ENCODE results near the gene USP36. TPM values are rescaled to one million over a fixed set of nuclear protein-coding genes. Genes with fewer than 3 reads are reported as not detected.

USP36 gene
- total and polyA plus RNA-seq, 9 of the 15 experiments (the other 6 are each of a cell fraction or from before 2014, with no cell fraction given): 6.4 to 72.8 (median 22.5) TPM

DNA sequence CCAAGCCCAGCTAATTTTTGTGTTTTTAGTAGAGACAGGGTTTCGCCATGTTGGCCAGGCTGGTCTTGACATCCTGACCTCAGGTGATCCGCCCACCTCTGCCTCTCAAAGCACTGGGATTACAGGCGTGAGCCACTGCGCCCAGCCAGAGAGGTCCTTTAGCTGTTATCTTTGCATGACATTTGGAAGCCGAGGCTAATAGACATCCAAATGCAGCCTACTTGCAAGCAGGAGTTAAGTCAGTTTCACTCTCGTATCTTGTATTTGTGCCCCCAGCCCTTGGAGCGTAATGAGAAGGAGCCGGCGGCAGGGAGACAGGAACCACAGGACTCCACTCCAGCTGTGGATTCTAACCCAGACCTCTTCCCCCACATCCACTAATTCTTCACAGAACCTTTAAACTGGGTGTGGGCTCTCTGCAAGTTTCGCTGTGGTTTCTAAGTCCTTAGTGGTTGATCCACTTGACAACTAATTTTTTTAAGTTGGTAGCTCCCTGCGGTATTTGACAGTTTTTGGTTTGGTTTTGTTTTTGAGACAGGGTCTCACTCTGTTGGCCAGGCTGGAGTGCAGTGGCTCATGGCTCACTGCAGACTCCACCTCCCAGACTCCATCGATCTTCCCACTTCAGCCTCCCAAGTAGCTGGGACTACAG is 55.5 kb downstream of the USP36 start (continued):
- TF ChIP-seq ZNF121 (CRISPR knock-in tag; conservative IDR thresholded peaks at IDR 0.05): peak; percentile 88
- TF ChIP-seq PML (IDR thresholded peaks at IDR 0.05; ENCODE audit: low read length): peak; percentile 51

DNA sequence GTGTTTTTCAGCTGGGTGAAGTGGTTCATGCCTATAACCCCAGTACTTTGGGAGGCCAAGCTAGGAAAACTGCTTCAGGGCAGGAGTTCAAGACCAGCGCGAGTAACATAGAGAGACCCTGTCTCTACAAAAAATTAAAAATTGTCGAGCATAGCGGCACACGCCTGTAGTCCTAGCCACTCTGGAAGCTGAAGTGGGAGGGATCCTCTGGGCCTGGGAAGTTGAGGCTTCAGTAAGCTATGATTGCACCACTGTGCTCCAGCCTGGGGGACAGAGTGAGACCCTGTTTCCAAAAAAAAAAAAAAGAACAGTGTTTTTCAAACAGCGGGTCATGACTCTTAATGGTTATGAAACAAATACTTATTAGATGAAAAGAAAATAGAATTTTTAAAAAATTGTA is 56.3 kb downstream of the USP36 start:
- Histone ChIP-seq H3K4me2 (ENCODE audit: insufficient read depth, low read length) (peak overlapping the region; percentile 88; the same call in 1 of the 2 replicates), H3K9me1 (ENCODE audit: control insufficient read depth, insufficient read depth, low read length) (peaks cover 4% of the 10 kb centered on the region), H3K9me3 (replicated peaks; ENCODE audit: control insufficient read depth, insufficient read depth, low read depth, low read length) (no peaks in the 10 kb centered on the region), H3K36me3 (ENCODE audit: control insufficient read depth, insufficient read depth, low read length) (peaks cover 3% of the 10 kb centered on the region; the same call in 2 of the 3 replicates), H3K79me2 (ENCODE audit: control insufficient read depth, insufficient read depth, low read length) (peaks cover 29% of the 10 kb centered on the region), H2AFZ (ENCODE audit: low read depth, low read length) (peak overlapping the region; percentile 53; the same call in 1 of the 2 replicates), H3K9ac (ENCODE audit: insufficient read depth in 1 of 2, low read depth in 2 of 2, low read length in 2 of 2) (peak overlapping the region; percentile 41 to 87; a peak in 3 of 4 replicates), H3K4me1 (replicated peaks in 1 of 2; ENCODE audit: control insufficient read depth in 2 of 2, insufficient read depth in 2 of 2, low read length in 2 of 2) (peaks cover 46 to 67% of the 10 kb centered on the region in 2 experiments), H3K27me3 (ENCODE audit: control insufficient read depth in 2 of 2, insufficient read depth in 2 of 2, low read length in 2 of 2) (no peaks in the 10 kb centered on the region), H3K27ac (ENCODE audit: extremely low read depth, low read depth, low read length) (peak overlapping the region; percentile 94), H4K20me1 (replicated peaks; ENCODE audit: control insufficient read depth, insufficient read depth, low read length) (0 out of 2 replicates have a peak, but pooled peaks cover 3% of the 10 kb centered on the region), H3K4me3 (no peak overlapping the region)
- WGBS (ENCODE audit: insufficient coverage, low coverage, missing lambda C conversion rate): 23% methylated on average over 6 of the region's 6 CpGs
- in situ Hi-C loops (cut with MboI): no loop called here
- CTCF ChIA-PET (ENCODE audit: low intra/inter-chr PET ratio): no interaction called here
- POLR2A ChIA-PET: interaction anchor here (0.7 to 2.7 kb wide), 10 partner anchors 11 to 66 kb away, joined by 3 to 16 read pairs (median 4); no protein-coding TSS in a partner anchor
- TF ChIP-seq GTF2E2 (tag; IDR thresholded peaks at IDR 0.05) (peak; percentile 59; the same call in 1 of the 2 replicates), ETV1 (tag; conservative IDR thresholded peaks at IDR 0.05; ENCODE audit: low read depth) (0 out of 2 replicates have a peak, but pooled peaks have one; percentile 8), MYC (IDR thresholded peaks at IDR 0.05; ENCODE audit: low read depth, low read length) (0 out of 2 replicates have a peak, but pooled peaks have one; percentile 4), MYC (CRISPR knock-in tag; IDR thresholded peaks at IDR 0.05; ENCODE audit: borderline replicate concordance, low read depth) (no peak), ZFX (CRISPR knock-in tag; IDR thresholded peaks at IDR 0.05) (0 out of 2 replicates have a peak, but pooled peaks have one; percentile 1), BACH1 (tag; IDR thresholded peaks at IDR 0.05) (0 out of 2 replicates have a peak, but pooled peaks have one; percentile 21)
- TF ChIP-seq, protein P1, sequence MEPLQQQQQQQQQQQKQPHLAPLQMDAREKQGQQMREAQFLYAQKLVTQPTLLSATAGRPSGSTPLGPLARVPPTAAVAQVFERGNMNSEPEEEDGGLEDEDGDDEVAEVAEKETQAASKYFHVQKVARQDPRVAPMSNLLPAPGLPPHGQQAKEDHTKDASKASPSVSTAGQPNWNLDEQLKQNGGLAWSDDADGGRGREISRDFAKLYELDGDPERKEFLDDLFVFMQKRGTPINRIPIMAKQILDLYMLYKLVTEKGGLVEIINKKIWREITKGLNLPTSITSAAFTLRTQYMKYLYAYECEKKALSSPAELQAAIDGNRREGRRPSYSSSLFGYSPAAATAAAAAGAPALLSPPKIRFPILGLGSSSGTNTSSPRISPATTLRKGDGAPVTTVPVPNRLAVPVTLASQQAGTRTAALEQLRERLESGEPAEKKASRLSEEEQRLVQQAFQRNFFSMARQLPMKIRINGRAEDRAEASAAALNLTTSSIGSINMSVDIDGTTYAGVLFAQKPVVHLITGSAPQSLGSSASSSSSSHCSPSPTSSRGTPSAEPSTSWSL (CRISPR knock-in tag; IDR thresholded peaks at IDR 0.05; ENCODE audit: borderline replicate concordance): no peak
- TF ChIP-seq, protein P2, sequence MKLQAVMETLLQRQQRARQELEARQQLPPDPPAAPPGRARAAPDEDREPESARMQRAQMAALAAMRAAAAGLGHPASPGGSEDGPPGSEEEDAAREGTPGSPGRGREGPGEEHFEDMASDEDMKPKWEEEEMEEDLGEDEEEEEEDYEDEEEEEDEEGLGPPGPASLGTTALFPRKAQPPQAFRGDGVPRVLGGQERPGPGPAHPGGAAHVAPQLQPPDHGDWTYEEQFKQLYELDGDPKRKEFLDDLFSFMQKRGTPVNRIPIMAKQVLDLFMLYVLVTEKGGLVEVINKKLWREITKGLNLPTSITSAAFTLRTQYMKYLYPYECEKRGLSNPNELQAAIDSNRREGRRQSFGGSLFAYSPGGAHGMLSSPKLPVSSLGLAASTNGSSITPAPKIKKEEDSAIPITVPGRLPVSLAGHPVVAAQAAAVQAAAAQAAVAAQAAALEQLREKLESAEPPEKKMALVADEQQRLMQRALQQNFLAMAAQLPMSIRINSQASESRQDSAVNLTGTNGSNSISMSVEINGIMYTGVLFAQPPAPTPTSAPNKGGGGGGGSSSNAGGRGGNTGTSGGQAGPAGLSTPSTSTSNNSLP (IDR thresholded peaks at IDR 0.05; ENCODE audit: borderline replicate concordance, low read depth, low read length): no peak
- TF ChIP-seq, protein P3, sequence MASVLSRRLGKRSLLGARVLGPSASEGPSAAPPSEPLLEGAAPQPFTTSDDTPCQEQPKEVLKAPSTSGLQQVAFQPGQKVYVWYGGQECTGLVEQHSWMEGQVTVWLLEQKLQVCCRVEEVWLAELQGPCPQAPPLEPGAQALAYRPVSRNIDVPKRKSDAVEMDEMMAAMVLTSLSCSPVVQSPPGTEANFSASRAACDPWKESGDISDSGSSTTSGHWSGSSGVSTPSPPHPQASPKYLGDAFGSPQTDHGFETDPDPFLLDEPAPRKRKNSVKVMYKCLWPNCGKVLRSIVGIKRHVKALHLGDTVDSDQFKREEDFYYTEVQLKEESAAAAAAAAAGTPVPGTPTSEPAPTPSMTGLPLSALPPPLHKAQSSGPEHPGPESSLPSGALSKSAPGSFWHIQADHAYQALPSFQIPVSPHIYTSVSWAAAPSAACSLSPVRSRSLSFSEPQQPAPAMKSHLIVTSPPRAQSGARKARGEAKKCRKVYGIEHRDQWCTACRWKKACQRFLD (CRISPR knock-in tag; IDR thresholded peaks at IDR 0.05): peak; percentile 48; the same call in 1 of the 2 replicates
- intact Hi-C loops (cut with micrococcal nuclease): loop anchor here (5.0 kb wide), 1 partner anchor 37 kb away; no protein-coding TSS in a partner anchor
- DNase-seq (ENCODE audit: extremely low read depth in 1 of 4, low spot score in 3 of 4) (no peak), ATAC-seq (0 out of 3 replicates have a peak, but pooled peaks have one; percentile 1), FAIRE-seq (no peak)
- BruUV-seq (replicated peaks): no TSS peak

Data from K562 (cell line).